Effector CD4-positive, alpha-beta T cell (primary cell): Measurements from ENCODE around the gene CFAP52. TPM values are rescaled to one million over a fixed set of nuclear protein-coding genes. Genes with fewer than 3 reads are reported as not detected.
"Not testable (repeated sequence)": the region's sequence is repeated elsewhere in the genome, so short reads cannot be mapped to it uniquely, and the experiment has no call there.

ENCODE experiments used
- DNase-seq: peaks from one replicate; pipeline ENCODE4 v3.0.0-alpha.2; 2020
- total RNA-seq: gene quantifications from one replicate; lab custom pipeline; 2026; lab: John Stamatoyannopoulos, UW

CFAP52 gene, protein sequence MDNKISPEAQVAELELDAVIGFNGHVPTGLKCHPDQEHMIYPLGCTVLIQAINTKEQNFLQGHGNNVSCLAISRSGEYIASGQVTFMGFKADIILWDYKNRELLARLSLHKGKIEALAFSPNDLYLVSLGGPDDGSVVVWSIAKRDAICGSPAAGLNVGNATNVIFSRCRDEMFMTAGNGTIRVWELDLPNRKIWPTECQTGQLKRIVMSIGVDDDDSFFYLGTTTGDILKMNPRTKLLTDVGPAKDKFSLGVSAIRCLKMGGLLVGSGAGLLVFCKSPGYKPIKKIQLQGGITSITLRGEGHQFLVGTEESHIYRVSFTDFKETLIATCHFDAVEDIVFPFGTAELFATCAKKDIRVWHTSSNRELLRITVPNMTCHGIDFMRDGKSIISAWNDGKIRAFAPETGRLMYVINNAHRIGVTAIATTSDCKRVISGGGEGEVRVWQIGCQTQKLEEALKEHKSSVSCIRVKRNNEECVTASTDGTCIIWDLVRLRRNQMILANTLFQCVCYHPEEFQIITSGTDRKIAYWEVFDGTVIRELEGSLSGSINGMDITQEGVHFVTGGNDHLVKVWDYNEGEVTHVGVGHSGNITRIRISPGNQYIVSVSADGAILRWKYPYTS
- not detected for total RNA-seq

DNA sequence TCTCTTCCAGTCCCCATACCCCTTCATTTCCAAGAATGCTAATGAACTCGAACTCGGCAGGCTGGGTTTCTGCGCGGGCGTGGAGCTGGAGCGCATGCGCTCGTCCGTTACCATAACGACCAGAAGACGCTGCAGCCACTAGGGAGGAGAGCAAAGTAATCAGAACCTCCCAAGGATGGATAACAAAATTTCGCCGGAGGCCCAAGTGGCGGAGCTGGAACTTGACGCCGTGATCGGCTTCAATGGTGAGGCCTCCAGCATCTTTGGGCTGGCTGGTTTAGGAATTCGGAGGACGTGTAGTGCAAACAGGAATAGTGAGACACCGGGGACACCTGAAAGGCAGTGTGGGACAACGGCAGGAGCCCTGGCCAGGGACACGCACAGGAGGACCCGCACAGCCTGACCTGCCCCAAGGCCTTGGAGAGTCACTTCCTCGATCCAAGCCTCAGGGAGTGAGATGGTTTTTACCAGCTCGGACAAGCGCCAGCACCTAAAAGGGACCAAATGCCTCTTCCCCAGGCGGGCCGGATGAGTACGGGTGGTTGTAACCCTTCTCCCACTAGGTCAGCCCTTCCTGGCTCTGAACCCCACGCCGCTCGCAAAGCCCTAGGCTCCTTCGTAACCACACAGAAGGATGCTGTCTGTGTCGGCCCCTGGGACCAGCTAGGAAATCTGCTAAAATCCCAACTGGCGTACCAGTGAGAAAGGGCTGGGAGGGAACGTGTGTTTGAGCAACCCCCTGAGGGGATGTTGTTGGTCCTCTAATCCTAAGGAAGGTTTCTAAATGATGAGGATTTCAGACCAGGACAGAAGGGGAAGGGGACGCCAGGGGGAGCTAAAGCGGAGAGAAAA is at the start of gene CFAP52:
Gene CFAP52 (plus strand): TSS at position 122 of the 852 bp plus-strand sequence. CDS start 54 bp downstream, at position 176.
- DNase-seq = peak; percentile 54

GRCh38 chr17:9527788-9528187 is 48.7 kb upstream of the CFAP52 start:
- no peak for DNase-seq

DNA sequence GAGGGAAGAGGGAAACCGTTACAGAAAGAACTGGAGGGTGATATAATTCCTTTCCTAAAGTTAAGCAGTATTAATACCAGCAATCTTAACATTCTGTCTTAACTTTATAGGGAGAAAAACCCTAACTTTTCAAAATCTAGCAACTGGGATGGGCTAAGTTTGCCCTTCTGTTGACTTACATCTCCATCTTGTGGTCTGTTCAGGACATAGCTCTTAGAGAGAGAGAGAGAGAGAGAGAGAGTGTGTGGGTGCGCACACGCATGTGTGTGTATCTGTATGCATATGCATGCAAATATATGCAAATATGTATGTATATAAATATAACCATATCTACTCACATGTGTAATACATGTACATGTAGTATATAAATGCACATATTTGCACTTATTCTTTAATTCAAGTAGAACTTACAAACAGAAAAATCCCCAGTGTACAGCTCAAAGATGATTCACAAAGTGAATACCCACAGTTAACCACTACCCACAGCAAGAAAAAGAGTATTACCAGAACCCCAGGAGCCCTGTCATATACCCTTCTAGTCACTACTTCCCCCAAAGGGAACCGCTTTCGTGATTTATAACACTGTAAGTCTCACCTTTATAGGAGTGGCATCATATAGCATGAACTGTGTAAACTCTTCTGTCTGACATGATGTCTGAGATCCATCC is 47.3 kb upstream of the CFAP52 start:
- no peak for DNase-seq

GRCh38 chr17:9531034-9531433 is 45.4 kb upstream of the CFAP52 start:
- DNase-seq = no peak

GRCh38 chr17:9532715-9533114 is 43.7 kb upstream of the CFAP52 start:
- DNase-seq = no peak

DNA sequence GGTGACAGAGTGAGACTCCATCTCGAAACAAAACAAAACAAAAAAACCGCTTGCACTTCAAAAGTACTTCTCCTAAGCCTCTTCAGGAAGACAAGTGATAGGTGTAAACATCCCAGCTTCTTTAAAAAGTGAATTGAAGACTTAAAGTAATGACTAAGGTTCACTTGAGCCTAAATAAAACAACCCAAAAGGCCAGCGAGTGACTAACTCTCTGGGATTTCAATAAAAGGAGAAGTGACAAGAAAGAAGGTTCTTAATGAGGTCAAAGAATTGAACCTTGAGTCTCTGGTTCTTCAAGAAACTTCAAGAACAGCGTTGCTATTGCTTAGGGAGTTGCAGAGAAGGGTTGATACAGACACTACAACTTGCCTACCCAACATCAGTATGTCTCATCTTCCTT is 43.0 kb upstream of the CFAP52 start:
- DNase-seq = no peak

DNA sequence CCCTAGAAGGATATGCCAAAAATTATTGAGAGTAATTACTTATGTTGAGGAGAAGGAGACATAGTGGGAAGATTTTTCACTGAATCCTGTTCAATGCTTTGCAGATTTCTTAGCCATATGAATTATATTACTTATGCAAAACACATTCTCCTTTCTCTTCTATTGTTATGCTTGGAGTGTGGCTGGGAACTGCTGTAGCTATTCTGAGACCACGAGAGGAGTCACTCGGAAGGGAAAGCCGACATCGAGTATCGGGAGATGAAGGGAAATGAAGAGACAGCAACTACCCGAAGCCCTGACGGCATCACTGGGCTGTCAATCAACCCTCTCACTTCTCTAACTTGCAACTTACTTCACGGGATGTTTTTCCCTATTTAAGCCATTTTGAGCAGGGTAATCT is 40.4 kb upstream of the CFAP52 start:
- DNase-seq = no peak

DNA sequence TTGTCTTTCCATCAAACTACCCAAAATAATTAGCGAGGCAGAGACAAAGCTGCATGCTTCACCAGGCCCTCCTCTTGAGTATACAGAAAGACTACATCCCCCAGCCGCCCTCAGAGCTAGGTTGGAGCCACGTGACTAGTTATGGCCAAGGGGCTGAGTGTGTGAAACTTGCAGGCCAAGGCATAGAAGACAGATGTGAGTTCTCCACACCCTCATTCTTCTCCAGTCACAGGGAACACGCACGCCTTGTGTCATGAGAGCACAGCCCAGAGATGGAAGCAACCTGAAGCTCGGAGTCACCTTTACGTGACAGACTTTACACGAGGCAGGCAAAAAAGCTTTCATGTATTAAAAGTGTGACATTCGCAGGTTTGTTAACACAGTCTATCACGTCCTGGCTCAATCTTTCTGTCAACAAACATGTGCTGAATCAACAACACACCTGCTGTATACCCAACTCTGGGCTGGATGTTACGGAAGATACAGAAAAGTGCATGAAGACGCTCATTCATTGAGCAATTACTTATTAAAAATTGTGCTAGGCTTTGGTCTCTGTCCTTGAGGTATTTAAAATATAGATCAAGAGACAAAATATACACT is 39.2 kb upstream of the CFAP52 start:
- DNase-seq = no peak

DNA sequence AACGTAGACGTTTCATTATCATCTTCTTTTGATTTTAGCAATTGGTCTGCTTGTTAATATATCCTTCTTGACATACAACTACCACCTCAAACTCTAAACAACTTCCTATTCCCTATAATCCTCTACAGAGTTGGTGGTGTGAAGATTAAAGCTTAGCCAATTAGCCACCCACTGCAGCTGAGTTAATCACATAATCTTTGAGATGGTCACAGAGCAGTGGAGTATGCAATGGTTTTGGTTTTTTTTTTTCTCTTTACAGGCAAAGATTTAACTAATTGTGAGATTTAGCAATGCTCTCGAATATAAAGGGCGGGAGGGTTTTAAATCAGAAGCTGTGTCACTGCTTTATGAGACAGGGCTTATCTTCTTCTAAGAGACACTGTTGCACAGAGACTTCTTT is 37.8 kb upstream of the CFAP52 start:
- DNase-seq = no peak

GRCh38 chr17:9541718-9542117 is 34.7 kb upstream of the CFAP52 start:
- DNase-seq = no peak

- no peak for DNase-seq
Measured at GRCh38 chr17:9544221-9544620, 32.2 kb upstream of the CFAP52 start.

DNA sequence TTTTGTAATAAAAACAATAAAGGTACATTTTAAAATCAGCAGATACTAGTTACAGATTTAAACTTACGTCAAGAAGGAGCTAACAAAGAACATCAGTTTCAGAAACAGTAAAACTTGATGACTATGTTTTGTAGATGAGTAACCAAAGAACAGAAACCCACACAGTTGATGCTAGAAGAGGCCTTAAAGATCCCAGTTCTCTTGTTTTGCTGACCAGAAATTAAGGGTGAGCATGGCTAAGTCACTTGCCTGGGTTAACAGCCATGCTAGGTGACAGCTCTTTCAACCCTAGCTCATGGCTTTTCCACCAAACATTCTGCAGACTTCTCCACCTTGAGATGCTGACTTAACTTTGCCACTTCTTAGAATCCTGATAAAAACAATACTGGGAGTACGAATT is 27.2 kb upstream of the CFAP52 start:
- no peak for DNase-seq

GRCh38 chr17:9553181-9553580 is 23.3 kb upstream of the CFAP52 start:
- DNase-seq = no peak

- DNase-seq = no peak
Measured at GRCh38 chr17:9553596-9553995, 22.8 kb upstream of the CFAP52 start.

DNA sequence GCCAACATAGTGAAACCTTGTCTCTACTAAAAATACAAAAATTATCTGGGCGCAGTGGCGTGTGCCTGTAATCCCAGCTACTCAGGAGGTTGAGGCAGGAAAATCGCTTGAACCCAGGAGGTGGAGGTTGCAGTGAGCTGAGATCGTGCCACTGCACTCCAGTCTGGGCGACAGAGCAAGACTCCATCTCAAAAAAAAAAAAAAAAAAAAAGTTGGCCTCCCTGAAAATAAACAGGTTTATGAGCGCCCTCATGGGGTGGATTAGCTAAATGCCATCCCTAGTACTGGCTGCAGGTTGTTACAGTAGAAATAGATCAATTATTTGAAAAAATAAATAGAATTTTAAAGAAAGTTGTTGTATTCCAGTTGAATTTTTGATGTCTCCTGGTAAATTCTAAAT is 21.7 kb upstream of the CFAP52 start:
- peak; percentile 16 for DNase-seq

- DNase-seq = no peak
Measured at GRCh38 chr17:9557161-9557755, 19.2 kb upstream of the CFAP52 start.

DNA sequence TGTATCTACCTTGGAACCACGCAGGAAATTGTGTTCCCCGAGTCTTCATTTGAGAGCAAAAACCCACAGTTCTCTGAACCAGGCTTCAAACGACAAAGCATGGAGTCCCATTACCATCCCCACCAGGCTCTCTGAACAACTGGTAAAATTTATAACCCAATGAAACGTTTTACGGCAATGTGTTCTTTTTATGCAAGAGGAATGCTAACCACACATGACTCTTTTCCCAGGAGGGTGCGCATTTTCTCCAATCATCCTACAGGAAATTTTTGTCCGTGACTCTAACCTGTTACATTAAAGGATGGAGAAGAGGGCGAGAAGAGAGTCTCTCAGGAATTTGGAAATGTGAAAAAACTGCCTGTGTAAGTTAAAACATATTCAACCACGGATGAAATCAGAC is 18.6 kb upstream of the CFAP52 start:
- no peak for DNase-seq

- no peak for DNase-seq
Measured at GRCh38 chr17:9564104-9564503, 12.3 kb upstream of the CFAP52 start.

DNA sequence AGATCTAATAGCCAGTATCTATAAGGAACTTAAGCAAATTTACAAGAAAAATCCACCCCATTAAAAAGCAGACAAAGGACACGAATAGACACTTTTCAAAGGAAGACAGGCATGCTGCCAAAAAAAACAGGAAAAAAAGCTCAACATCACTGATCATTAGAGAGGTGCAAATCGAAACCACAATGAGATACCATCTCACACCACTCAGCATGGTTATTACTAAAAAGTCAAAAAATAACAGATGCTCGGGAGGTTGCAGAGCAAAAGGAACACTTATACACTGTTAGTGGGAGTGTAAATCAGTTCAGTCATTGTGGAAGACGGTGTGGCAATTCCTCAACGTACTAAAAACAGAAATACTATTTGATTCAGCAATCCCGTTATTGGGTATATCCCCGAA is 10.4 kb upstream of the CFAP52 start:
- no peak for DNase-seq

- not testable (repeated sequence) for DNase-seq
Measured at GRCh38 chr17:9566739-9567138, 9.7 kb upstream of the CFAP52 start.

GRCh38 chr17:9568004-9568403 is 8.4 kb upstream of the CFAP52 start:
- DNase-seq = no peak

DNA sequence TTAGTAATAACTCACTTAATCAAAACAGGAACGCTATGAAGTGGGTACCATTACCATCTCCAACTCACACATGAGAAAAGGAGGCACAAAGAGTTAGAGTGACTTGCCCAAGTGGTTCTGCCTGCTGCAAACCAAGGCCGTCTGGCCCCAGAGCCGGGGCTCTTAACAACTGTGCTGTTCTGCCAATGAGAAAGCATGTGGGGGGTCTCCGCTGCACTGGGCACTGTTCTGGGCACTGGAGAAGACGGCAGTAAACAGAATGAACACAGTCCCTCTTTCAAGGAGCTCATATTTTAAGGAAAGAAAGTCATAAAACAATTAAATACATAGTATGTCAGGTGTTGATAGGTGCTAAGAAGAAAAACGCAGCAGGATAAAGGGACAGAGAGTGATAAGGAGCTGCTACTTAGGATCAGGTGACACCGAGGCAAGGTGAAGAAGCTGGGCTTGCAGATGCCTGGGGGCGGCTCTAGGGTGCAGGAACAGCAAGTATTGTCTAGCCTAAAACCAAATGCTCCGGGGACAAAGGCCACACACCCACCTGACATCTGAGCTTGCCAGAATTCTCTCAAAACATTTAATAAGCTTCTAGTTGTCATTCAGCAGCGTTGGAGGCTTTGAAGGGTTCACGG is 7.4 kb upstream of the CFAP52 start:
- DNase-seq = no peak
